SK-N-SH treated with all-trans-retinoic acid at 6 μM for 48 hours (cell line): ENCODE measurements around the gene SLC16A10.

Experiments
- ARNTL ChIP-seq: fragments of 450-650 bp; formaldehyde crosslinking; IDR thresholded peaks from 2 replicates; pipeline ENCODE4 v1.5.0; 2020; ENCODE audit warnings: low read depth, mild to moderate bottlenecking, moderate library complexity, borderline replicate concordance
- BACH2 ChIP-seq: fragments of 250-450 bp; sonication (Bioruptor Pico); IDR thresholded peaks from 2 replicates; pipeline ENCODE4 v1.9.0; 2021; ENCODE audit warnings: mild to moderate bottlenecking, borderline replicate concordance
- CREB5 ChIP-seq: fragments of 250-450 bp; sonication (Bioruptor Pico); IDR thresholded peaks from 2 replicates; pipeline ENCODE4 v1.5.1; 2020; ENCODE audit warnings: low read depth, mild to moderate bottlenecking, moderate library complexity
- ISL1 ChIP-seq: fragments of 250-450 bp; sonication (Bioruptor Pico); IDR thresholded peaks from 2 replicates; pipeline ENCODE4 v2.1.2; 2022; ENCODE audit warnings: mild to moderate bottlenecking, moderate library complexity
- PATZ1 ChIP-seq: fragments of 250-450 bp; sonication (Bioruptor Pico); IDR thresholded peaks from 2 replicates; pipeline ENCODE4 v1.8.0; 2020; ENCODE audit warnings: mild to moderate bottlenecking, moderate library complexity, borderline replicate concordance
- RARB ChIP-seq: fragments of 250-450 bp; sonication (Bioruptor Pico); IDR thresholded peaks from 2 replicates; pipeline ENCODE4 v1.8.0; 2021; ENCODE audit warnings: mild to moderate bottlenecking, moderate library complexity
- TOX ChIP-seq: fragments of 250-450 bp; sonication (Bioruptor Pico); IDR thresholded peaks from 2 replicates; pipeline ENCODE4 v1.8.0; 2021; ENCODE audit warnings: mild to moderate bottlenecking, moderate library complexity, borderline replicate concordance
- TSHZ2 ChIP-seq: fragments of 250-450 bp; sonication (Bioruptor Pico); IDR thresholded peaks from 2 replicates; pipeline ENCODE4 v1.5.0; 2020; ENCODE audit warnings: mild to moderate bottlenecking, moderate library complexity
- ZC3H10 ChIP-seq: fragments of 250-450 bp; sonication (Bioruptor Pico); IDR thresholded peaks from 2 replicates; pipeline ENCODE4 v1.5.1; 2021; ENCODE audit warnings: mild to moderate bottlenecking, moderate library complexity
- ZFP3 ChIP-seq: fragments of 250-450 bp; sonication (Bioruptor Pico); IDR thresholded peaks from 2 replicates; pipeline ENCODE4 v1.5.0; 2020; ENCODE audit warnings: mild to moderate bottlenecking, moderate library complexity
- ZFP30 ChIP-seq: fragments of 450-650 bp; formaldehyde crosslinking; IDR thresholded peaks from 2 replicates; pipeline ENCODE4 v1.5.0; 2022; ENCODE audit warnings: mild to moderate bottlenecking, moderate library complexity
- ZNF565 ChIP-seq: fragments of 450-650 bp; formaldehyde crosslinking; conservative IDR thresholded peaks from 2 replicates; pipeline ENCODE4 v1.5.0; 2020; ENCODE audit warnings: low read depth, mild to moderate bottlenecking, moderate library complexity
- ZNF70 ChIP-seq: fragments of 450-650 bp; formaldehyde crosslinking; IDR thresholded peaks from 2 replicates; pipeline ENCODE4 v1.5.0; 2020; ENCODE audit warnings: mild to moderate bottlenecking, moderate library complexity
- ZNF8 ChIP-seq: fragments of 450-650 bp; formaldehyde crosslinking; IDR thresholded peaks from 2 replicates; pipeline ENCODE4 v1.5.0; 2020; ENCODE audit warnings: mild to moderate bottlenecking, moderate library complexity

GRCh38 chr6:111274593-111275217 is 187.4 kb downstream of the SLC16A10 start:
- TF ChIP-seq ZNF8 (CRISPR knock-in tag) (no peak), CREB5 (CRISPR knock-in tag) (no peak), ARNTL (no peak), ZC3H10 (no peak), BACH2 (CRISPR knock-in tag) (no peak), ZFP3 (no peak), ZFP30 (no peak), RARB (no peak), TOX (CRISPR knock-in tag) (no peak), TSHZ2 (CRISPR knock-in tag) (no peak), PATZ1 (CRISPR knock-in tag) (no peak), ZNF70 (CRISPR knock-in tag) (no peak), ISL1 (CRISPR knock-in tag) (no peak), ZNF565 (CRISPR knock-in tag) (no peak)
